Measurements from ENCODE around the gene LPP.

The LPP gene

DNA sequence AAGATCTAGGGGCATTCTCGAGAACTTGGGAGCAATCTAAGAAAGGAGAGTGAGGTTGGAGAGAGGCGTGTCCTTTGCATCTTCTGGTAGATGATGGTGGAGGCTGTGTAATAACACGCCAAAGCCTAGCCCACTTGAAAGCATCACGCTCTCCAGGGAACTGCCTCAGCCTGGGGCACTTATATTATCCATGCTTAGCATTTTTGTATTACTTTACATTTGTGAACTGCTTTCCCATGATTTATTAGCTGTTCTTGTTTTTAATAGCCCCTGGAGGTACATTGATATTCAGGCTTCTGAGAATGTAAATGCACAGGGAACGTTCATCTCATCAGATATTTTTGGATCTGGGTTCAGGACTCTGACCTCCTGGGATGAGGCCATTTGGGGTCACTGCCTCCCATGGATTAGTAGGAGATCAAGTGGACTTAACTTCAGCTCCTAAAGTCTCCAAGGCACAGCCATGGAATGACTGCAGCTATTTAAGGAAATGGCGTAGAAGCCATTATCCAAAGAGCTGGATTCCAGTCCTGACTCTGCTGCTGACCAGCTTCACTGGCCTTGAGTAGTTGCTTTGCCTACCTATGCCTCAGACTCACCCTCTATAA, 124.9 kb downstream of the LPP start:
- TF ChIP-seq, protein P1, sequence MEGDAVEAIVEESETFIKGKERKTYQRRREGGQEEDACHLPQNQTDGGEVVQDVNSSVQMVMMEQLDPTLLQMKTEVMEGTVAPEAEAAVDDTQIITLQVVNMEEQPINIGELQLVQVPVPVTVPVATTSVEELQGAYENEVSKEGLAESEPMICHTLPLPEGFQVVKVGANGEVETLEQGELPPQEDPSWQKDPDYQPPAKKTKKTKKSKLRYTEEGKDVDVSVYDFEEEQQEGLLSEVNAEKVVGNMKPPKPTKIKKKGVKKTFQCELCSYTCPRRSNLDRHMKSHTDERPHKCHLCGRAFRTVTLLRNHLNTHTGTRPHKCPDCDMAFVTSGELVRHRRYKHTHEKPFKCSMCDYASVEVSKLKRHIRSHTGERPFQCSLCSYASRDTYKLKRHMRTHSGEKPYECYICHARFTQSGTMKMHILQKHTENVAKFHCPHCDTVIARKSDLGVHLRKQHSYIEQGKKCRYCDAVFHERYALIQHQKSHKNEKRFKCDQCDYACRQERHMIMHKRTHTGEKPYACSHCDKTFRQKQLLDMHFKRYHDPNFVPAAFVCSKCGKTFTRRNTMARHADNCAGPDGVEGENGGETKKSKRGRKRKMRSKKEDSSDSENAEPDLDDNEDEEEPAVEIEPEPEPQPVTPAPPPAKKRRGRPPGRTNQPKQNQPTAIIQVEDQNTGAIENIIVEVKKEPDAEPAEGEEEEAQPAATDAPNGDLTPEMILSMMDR (conservative IDR thresholded peaks at IDR 0.05; ENCODE audit: low read depth), result no peak
- no peak for DNase-seq (ENCODE audit: low spot score)
- ChIA-PET CTCF (interaction anchor here (0.6 to 1.3 kb wide), 2 partner anchors 221 to 539 kb away, joined by 3 to 4 read pairs; no protein-coding TSS in a partner anchor), POLR2A (ENCODE audit: low non-redundant PET) (no interaction called here)
- no peak overlapping the region for H3K27ac ChIP-seq

DNA sequence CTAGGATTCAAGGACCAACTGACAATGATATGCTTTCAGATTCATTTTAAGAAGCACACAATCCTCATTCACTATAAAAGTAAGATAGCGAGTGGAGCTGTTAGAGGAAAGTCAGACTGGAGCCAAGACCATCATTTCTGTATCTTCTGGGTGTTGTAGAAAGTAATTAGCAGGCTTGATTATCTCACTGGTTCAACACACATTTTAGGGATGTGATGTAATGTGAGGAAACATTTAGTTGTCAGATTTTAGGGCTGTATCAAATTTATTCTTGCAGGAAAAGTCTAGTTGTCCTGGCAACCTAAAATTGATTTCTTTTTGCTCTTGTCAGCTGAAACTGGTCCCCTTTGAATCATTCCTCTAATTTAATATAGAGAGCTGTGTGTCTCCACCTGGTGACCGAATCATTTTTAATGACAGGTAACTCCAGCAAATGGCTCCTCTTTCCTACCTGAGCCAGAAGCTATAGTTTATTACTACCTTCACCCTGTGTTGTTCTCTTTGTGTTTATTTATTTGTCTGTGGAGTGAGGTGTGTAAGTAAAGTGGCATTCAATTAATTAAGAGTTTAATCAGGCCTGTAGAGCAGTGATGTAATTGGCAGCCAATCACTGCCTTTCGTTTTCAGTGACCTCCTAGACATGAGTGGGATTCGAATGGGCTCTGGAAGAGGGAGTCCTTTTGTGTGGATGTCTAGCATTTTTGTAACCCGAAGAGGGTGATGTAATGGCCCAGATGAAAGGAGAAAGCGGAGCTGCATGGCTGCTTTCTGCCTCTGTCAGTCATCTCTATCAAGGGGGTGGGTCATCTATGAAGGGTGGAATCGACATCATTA, 125.8 kb downstream of the LPP start:
- TF ChIP-seq, protein P1 (conservative IDR thresholded peaks at IDR 0.05; ENCODE audit: low read depth), result no peak
- no peak overlapping the region for H3K27ac ChIP-seq
- ChIA-PET CTCF (interaction anchor here (1.3 kb wide), 1 partner anchor 540 kb away, joined by 4 read pairs; no protein-coding TSS in a partner anchor), POLR2A (ENCODE audit: low non-redundant PET) (no interaction called here)
- no peak for DNase-seq (ENCODE audit: low spot score)

DNA sequence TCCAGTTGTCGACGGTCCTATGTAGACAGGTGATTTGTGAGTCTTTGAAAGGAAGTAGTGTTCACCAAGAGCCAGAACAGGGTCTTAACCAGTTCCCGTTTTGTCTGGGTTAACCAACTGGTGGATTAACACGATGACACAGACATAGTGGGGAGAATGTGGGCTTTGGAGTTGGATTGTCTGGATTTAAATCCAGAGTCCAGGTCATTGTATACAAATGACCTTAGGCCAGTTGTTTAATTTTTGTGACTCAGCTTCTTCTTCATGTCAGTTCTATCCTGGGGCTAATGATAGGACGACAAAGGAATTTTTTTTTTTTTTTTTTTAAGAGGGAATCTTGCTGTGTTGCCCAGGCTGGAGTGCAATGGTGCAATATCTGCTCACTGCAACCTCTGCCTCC, 126.7 kb downstream of the LPP start:
- POLR2A ChIA-PET (ENCODE audit: low non-redundant PET), result no interaction called here
- H3K27ac ChIP-seq, result no peak overlapping the region
- CTCF ChIA-PET, result interaction anchor here (0.5 to 0.6 kb wide), 3 partner anchors 16 to 538 kb away, joined by 3 read pairs; partner anchors contain the start of gene BCL6
- TF ChIP-seq, protein P1 (conservative IDR thresholded peaks at IDR 0.05; ENCODE audit: low read depth), result no peak
- DNase-seq (ENCODE audit: low spot score), result no peak

DNA sequence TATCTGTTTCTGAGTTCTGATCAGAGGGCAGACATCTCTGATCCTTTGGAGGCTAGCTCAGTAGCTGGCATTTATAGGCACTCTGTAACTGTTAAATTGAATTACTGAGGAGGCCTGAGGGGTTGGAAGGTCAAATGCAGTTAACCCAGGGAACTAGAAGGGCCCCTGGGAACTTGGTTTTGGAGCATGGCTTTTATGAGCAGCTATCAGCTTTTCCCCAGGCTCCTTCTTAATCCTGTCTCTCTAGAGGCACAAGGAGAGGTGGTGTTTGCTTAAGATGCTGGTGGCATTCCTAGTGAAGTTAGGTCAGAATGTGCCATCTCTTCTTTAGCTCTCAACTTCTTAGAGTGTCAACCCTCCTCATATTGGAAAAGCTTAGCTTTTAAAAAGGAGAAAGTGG, 128.9 kb downstream of the LPP start:
- TF ChIP-seq, protein P1 (conservative IDR thresholded peaks at IDR 0.05; ENCODE audit: low read depth), result no peak
- no peak overlapping the region for H3K27ac ChIP-seq
- DNase-seq (ENCODE audit: low spot score), result no peak
- POLR2A ChIA-PET (ENCODE audit: low non-redundant PET), result no interaction called here
- CTCF ChIA-PET, result no interaction called here

GRCh38 chr3:188283347-188283746, 129.4 kb downstream of the LPP start:
- TF ChIP-seq, protein P1 (conservative IDR thresholded peaks at IDR 0.05; ENCODE audit: low read depth), result no peak
- POLR2A ChIA-PET (ENCODE audit: low non-redundant PET), result no interaction called here
- CTCF ChIA-PET, result no interaction called here
- no peak overlapping the region for H3K27ac ChIP-seq
- DNase-seq (ENCODE audit: low spot score), result no peak

GRCh38 chr3:188284455-188285212, 130.7 kb downstream of the LPP start:
- no peak for DNase-seq (ENCODE audit: low spot score)
- CTCF ChIA-PET, result interaction anchor here (0.7 kb wide), 1 partner anchor 545 kb away, joined by 3 read pairs; no protein-coding TSS in a partner anchor
- H3K27ac ChIP-seq, result no peak overlapping the region
- POLR2A ChIA-PET (ENCODE audit: low non-redundant PET), result no interaction called here
- TF ChIP-seq, protein P1 (conservative IDR thresholded peaks at IDR 0.05; ENCODE audit: low read depth), result no peak
